Tibial nerve (tissue), 4 donors: ENCODE measurements around the gene RAB36.

Experiments
- EP300 ChIP-seq, 2 donors: sonication (generic); formaldehyde crosslinking; IDR thresholded peaks; one replicate each; pipeline ENCODE4 v1.6.1; 2017; ENCODE audit warnings: antibody characterized with exemption in 2 of 2, mild to moderate bottlenecking in 1 of 2
- POLR2A ChIP-seq, 2 donors: fragments of 450-650 bp; IDR thresholded peaks; one replicate each; pipeline ENCODE4 v1.6.1; 2017; ENCODE audit warnings: antibody characterized with exemption in 2 of 2, mild to moderate bottlenecking in 2 of 2, moderate library complexity in 2 of 2
- TF ChIP-seq, protein P1 (sequence below), 5 experiments: fragments of 200-600 bp in 3 of 5; fragments of 450-650 bp in 2 of 5; sonication (generic) in 3 of 5; IDR thresholded peaks; one replicate each; pipeline ENCODE4 v1.5.1; 2016 to 2019; ENCODE audit warnings: antibody characterized with exemption in 5 of 5, mild to moderate bottlenecking in 3 of 5, moderate library complexity in 2 of 5

DNA sequence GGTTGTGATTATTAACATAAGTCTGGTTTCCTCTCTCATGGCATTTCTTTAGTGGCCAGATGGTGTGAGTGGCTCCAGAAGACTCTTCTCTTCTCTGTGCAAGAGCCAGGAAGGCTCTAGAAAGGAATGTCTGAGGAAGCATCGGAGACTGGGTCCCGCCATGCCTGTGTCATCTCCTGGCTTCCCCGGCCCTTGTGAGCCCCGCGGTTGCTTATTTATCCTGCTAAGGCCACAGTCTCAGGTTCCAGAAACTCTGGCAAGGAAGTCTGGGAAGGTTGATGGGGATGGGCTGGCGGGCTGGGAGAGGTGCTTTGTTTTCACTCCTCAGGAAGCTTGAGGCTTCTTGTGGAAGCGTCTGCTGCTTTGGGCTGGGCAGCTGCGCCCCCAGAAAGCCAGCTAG lies 53.9 kb downstream of the RAB36 start:
- TF ChIP-seq, protein P1, sequence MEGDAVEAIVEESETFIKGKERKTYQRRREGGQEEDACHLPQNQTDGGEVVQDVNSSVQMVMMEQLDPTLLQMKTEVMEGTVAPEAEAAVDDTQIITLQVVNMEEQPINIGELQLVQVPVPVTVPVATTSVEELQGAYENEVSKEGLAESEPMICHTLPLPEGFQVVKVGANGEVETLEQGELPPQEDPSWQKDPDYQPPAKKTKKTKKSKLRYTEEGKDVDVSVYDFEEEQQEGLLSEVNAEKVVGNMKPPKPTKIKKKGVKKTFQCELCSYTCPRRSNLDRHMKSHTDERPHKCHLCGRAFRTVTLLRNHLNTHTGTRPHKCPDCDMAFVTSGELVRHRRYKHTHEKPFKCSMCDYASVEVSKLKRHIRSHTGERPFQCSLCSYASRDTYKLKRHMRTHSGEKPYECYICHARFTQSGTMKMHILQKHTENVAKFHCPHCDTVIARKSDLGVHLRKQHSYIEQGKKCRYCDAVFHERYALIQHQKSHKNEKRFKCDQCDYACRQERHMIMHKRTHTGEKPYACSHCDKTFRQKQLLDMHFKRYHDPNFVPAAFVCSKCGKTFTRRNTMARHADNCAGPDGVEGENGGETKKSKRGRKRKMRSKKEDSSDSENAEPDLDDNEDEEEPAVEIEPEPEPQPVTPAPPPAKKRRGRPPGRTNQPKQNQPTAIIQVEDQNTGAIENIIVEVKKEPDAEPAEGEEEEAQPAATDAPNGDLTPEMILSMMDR (IDR thresholded peaks at IDR 0.05) = no peak
- no peak for TF ChIP-seq POLR2A (IDR thresholded peaks at IDR 0.05)
- no peak for TF ChIP-seq EP300 (IDR thresholded peaks at IDR 0.05)
